RPMI7951 (cell line): ENCODE results near the gene SMS. TPM values are rescaled to one million over a fixed set of nuclear protein-coding genes. Genes with fewer than 3 reads are reported as not detected.

Experiments
- DNase-seq: peaks from one replicate; pipeline ENCODE4 v3.0.0-alpha.2; 2012; ENCODE audit warnings: low read depth
- total RNA-seq: library from RNA; depleted of rRNA; stranded (reverse); fragments of >200 nt; shearing (Covaris generic); gene quantifications from 2 replicates; pipeline ENCODE4 v1.2.3, GENCODE V29; 2014; rRNA removed

Gene SMS
- total RNA-seq, 1 experiment from 2014 or later = 246 TPM

- no peak for DNase-seq
These were observed 97.5 kb downstream of the SMS start for GRCh38 chrX:22037911-22038537.

GRCh38 chrX:22039541-22039940 is 99.0 kb downstream of the SMS start:
- no peak for DNase-seq

- no peak for DNase-seq
These were observed 99.7 kb downstream of the SMS start for GRCh38 chrX:22040184-22040583.

- no peak for DNase-seq
These were observed 101.5 kb downstream of the SMS start for GRCh38 chrX:22041907-22042530.

- DNase-seq = no peak
These were observed 103.4 kb downstream of the SMS start for GRCh38 chrX:22043872-22044271.

Other genes with a start within 250 kb of the SMS start
- gene SMPX, start 182.6 kb upstream of the SMS start, total RNA-seq = not detected in 2 replicates
- 9.0 and 9.9 TPM in 2 replicates for gene MBTPS2, start 101.1 kb upstream of the SMS start, total RNA-seq
- gene YY2, start 84.7 kb upstream of the SMS start, total RNA-seq = 1.4 and 1.8 TPM in 2 replicates
- 0.78 and 0.84 TPM in 2 replicates for gene PHEX, start 91.6 kb downstream of the SMS start, total RNA-seq